Measurements from ENCODE around the gene SLC6A1.

- TF ChIP-seq CTCF (conservative IDR thresholded peaks at IDR 0.05; ENCODE audit: low read depth, low read length) (no peak), RCOR1 (IDR thresholded peaks at IDR 0.05; ENCODE audit: insufficient replicate concordance, low read length) (no peak), RAD21 (IDR thresholded peaks at IDR 0.05; ENCODE audit: low read length) (no peak), USF2 (IDR thresholded peaks at IDR 0.05; ENCODE audit: low read depth, low read length) (no peak), CHD1 (IDR thresholded peaks at IDR 0.05; ENCODE audit: low read depth, low read length) (no peak), POLR2A (IDR thresholded peaks at IDR 0.05; ENCODE audit: low read depth, low read length) (no peak), FOS (IDR thresholded peaks at IDR 0.05; ENCODE audit: low read depth, low read length) (no peak), NFE2L2 (IDR thresholded peaks at IDR 0.05; ENCODE audit: low read depth, low read length) (no peak), BHLHE40 (IDR thresholded peaks at IDR 0.05; ENCODE audit: low read depth, low read length) (no peak), MAFK (IDR thresholded peaks at IDR 0.05; ENCODE audit: low read depth, low read length) (no peak), MAZ (IDR thresholded peaks at IDR 0.05; ENCODE audit: borderline replicate concordance, low read depth, low read length) (no peak), SMC3 (IDR thresholded peaks at IDR 0.05; ENCODE audit: low read depth, low read length) (no peak)
These were observed 44.8 kb downstream of the SLC6A1 start for GRCh38 chr3:11037241-11037873.

Measured in IMR-90 (cell line).